Lower leg skin (tissue), 4 donors: Measurements from ENCODE around the gene ST6GAL1. TPM values are rescaled to one million over a fixed set of nuclear protein-coding genes. Genes with fewer than 3 reads are reported as not detected.

ENCODE experiments used
- DNase-seq, 2 donors: peaks; one replicate each; pipeline ENCODE4 v3.0.0-alpha.2; 2019; ENCODE audit warnings: low spot score in 2 of 2
- H3K4me3 ChIP-seq: fragments of 200-600 bp; sonication (generic); 2 replicates; pipeline ENCODE4 v1.5.1; 2017; ENCODE audit warnings: mild to moderate bottlenecking, low read depth; ENCODE audit not compliant: poor library complexity, severe bottlenecking
- CTCF ChIP-seq, 3 donors: fragments of 450-650 bp; IDR thresholded peaks; one replicate each; pipeline ENCODE4 v1.5.1; 2016; ENCODE audit warnings: antibody characterized with exemption in 3 of 3, mild to moderate bottlenecking in 3 of 3, moderate library complexity in 2 of 3
- POLR2A ChIP-seq, 2 donors: fragments of 450-650 bp; IDR thresholded peaks; one replicate each; pipeline ENCODE4 v1.6.1; 2016 to 2017; ENCODE audit warnings: antibody characterized with exemption in 2 of 2, mild to moderate bottlenecking in 1 of 2, moderate library complexity in 1 of 2
- WGBS, 2 donors: methylation state at CpG; one replicate each; pipeline ENCODE4 v1.1.5; 2018; 5-methylcytosine and 5-hydroxymethylcytosine counted together
- intact Hi-C: fragments of 100-400 bp; cut with DNase I; formaldehyde crosslinking; loops from one replicate; pipeline ENCODE4 v1.15.0; 2023; ENCODE audit warnings: low total_unique reads
- total RNA-seq, 4 donors: library from RNA; depleted of rRNA; stranded (reverse); fragments of >200 nt; gene quantifications; one replicate each; pipeline ENCODE4 v1.1.0, GENCODE V29; 2016

The ST6GAL1 gene
- total RNA-seq, 4 donors from 2014 or later: 12.8 to 44.5 (median 25.2) TPM

- peak in 1 of 2 donors; percentile 68 for DNase-seq
- TF ChIP-seq CTCF (IDR thresholded peaks at IDR 0.05): no peak
- no peak for TF ChIP-seq POLR2A (IDR thresholded peaks at IDR 0.05)
- intact Hi-C loops: no loop called here
- H3K4me3 ChIP-seq: no peak overlapping the region
- 90 to 95% methylated on average over 7 of the region's 7 CpGs for WGBS, 2 donors
Measured at GRCh38 chr3:186973702-186974101, 43.4 kb downstream of the ST6GAL1 start.

GRCh38 chr3:186974824-186975313, 44.5 kb downstream of the ST6GAL1 start:
- TF ChIP-seq POLR2A (IDR thresholded peaks at IDR 0.05): no peak
- intact Hi-C loops: no loop called here
- H3K4me3 ChIP-seq: no peak overlapping the region
- DNase-seq: peak in 1 of 2 donors; percentile 61
- WGBS, 2 donors: 72 to 79% methylated on average over 9 of the region's 9 CpGs

GRCh38 chr3:186975726-186976125, 45.4 kb downstream of the ST6GAL1 start:
- intact Hi-C loops: no loop called here
- no peak for TF ChIP-seq POLR2A (IDR thresholded peaks at IDR 0.05)
- TF ChIP-seq CTCF (IDR thresholded peaks at IDR 0.05): no peak
- H3K4me3 ChIP-seq: no peak overlapping the region
- WGBS, 2 donors: 85 to 93% methylated on average over 6 of the region's 6 CpGs
- peak in 1 of 2 donors; percentile 58 for DNase-seq

DNA sequence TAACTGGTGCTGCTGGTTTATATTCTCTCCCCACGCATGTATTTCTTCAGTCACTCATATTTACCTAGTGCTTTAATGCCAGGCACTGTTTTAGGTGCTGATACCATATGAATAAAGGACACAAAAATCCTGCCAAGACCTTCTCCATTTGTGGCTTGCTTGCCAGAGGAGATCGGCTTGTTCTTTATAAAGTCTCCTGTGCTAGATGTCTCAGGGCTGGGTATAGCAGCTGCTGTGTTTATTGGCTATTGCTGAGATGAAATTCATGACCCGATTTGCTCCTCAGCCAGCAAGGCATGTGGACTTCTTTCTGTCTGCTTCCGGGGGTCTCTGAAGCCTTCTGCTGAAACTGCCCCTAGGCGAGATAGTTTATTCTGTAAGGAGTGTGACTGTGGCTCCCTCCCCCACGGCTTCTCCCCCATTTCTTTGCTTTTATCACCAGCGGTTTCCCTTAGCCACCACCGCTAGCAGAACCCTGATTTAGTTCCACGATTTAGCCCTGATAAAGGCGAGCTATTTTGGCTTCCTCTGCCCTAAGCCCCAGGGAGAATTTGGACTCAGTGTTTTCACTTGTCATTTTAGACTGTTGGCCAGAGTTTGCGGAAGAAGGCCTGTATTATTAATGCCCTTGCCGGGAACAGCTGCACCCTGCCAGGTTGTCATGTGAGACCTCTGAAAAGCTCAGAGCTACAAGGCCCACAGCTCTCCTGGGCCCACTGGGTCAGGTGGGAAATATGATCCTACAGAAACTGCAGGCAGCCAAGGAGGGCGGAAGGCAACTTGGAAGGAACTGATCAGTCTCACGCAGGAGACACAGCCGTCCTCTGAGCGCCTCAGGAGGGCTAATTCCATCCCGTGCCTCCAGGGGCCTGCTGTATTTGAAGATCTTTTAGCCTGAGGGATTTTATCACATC, 46.8 kb downstream of the ST6GAL1 start:
- intact Hi-C loops: no loop called here
- TF ChIP-seq CTCF (IDR thresholded peaks at IDR 0.05): no peak
- TF ChIP-seq POLR2A (IDR thresholded peaks at IDR 0.05): no peak
- WGBS, 2 donors: 55 to 61% methylated on average over 17 of the region's 17 CpGs
- H3K4me3 ChIP-seq: no peak overlapping the region
- DNase-seq: peak; percentile 37 to 86

DNA sequence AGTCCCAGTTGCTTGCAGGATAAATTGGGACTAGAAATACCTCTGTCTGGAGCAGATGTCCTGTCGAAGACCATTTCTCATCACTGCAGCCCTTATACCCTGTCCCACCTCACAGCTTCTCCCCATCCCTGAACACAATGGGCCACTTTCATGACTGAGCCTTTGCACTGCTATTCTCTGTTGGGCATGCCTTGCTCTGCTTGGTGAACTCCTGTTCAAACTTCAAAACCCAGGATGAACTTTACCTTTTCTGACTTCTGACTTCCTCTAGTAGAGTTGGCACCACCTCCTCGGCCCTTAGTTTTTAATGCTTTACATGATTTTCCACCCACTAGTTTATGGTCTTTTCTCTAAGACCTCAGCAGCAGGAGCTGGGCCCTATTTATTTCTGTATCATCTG, 48.4 kb downstream of the ST6GAL1 start:
- WGBS, 2 donors: 91 to 98% methylated on average over 2 of the region's 2 CpGs
- DNase-seq: peak in 1 of 2 donors; percentile 25
- H3K4me3 ChIP-seq: no peak overlapping the region
- intact Hi-C loops: no loop called here
- TF ChIP-seq POLR2A (IDR thresholded peaks at IDR 0.05): no peak
- no peak for TF ChIP-seq CTCF (IDR thresholded peaks at IDR 0.05)

- H3K4me3 ChIP-seq: no peak overlapping the region
- intact Hi-C loops: no loop called here
- DNase-seq: no peak
- 58 to 77% methylated on average over 3 of the region's 3 CpGs for WGBS, 2 donors
- TF ChIP-seq POLR2A (IDR thresholded peaks at IDR 0.05) (no peak), CTCF (IDR thresholded peaks at IDR 0.05) (no peak)
Measured at GRCh38 chr3:186979852-186980251, 49.5 kb downstream of the ST6GAL1 start.
